Chondrocyte (in vitro differentiated cells): ENCODE data around the gene SLC13A1. TPM values are rescaled to one million over a fixed set of nuclear protein-coding genes. Genes with fewer than 3 reads are reported as not detected.
"Not testable (repeated sequence)": the region's sequence is repeated elsewhere in the genome, so short reads cannot be mapped to it uniquely, and the experiment has no call there.

Experiments used
- DNase-seq: peaks from one replicate; pipeline ENCODE4 v3.0.0; 2021; ENCODE audit warnings: mixed read lengths, low spot score
- H3K27ac Mint-ChIP-seq: one replicate; pipeline ENCODE4 v1.8.0; 2021; ENCODE audit warnings: mild to moderate bottlenecking, moderate library complexity, mixed read lengths; ENCODE audit not compliant: unreplicated experiment
- H3K27me3 Mint-ChIP-seq: 2 replicates; pipeline ENCODE4 v1.8.0; 2021; ENCODE audit warnings: low read depth, mixed read lengths
- H3K36me3 Mint-ChIP-seq: 2 replicates; pipeline ENCODE4 v1.8.0; 2021; ENCODE audit warnings: low read depth, mixed read lengths
- H3K4me1 Mint-ChIP-seq: 2 replicates; pipeline ENCODE4 v1.8.0; 2021; ENCODE audit warnings: low read depth, mild to moderate bottlenecking, mixed read lengths
- H3K4me3 Mint-ChIP-seq: one replicate; pipeline ENCODE4 v1.8.0; 2021; ENCODE audit warnings: mild to moderate bottlenecking, moderate library complexity, mixed read lengths; ENCODE audit not compliant: unreplicated experiment
- H3K9me3 Mint-ChIP-seq: 2 replicates; pipeline ENCODE4 v1.8.0; 2021; ENCODE audit warnings: low read depth, mixed read lengths
- CTCF ChIP-seq: fragments of 200-600 bp; sonication (generic); IDR thresholded peaks from 2 replicates; pipeline ENCODE4 v1.5.0; 2021; ENCODE audit warnings: antibody characterized with exemption, mild to moderate bottlenecking, moderate library complexity
- total RNA-seq: library from RNA; stranded (reverse); gene quantifications from 3 replicates; pipeline ENCODE4 v1.2.1, GENCODE V29; 2021

Gene SLC13A1
- total RNA-seq, 1 donor from 2014 or later: not detected

GRCh38 chr7:123231021-123232000 lies 31.5 kb upstream of the SLC13A1 start:
- no peaks in the 10 kb centered on the region for H3K36me3 Mint-ChIP-seq
- no peak for TF ChIP-seq CTCF
- no peak for DNase-seq
- H3K27ac Mint-ChIP-seq: no peak overlapping the region
- H3K4me1 Mint-ChIP-seq: no peaks in the 10 kb centered on the region
- peaks cover 3% of the 10 kb centered on the region for H3K9me3 Mint-ChIP-seq
- H3K4me3 Mint-ChIP-seq: no peak overlapping the region
- peaks cover 3% of the 10 kb centered on the region for H3K27me3 Mint-ChIP-seq

DNA sequence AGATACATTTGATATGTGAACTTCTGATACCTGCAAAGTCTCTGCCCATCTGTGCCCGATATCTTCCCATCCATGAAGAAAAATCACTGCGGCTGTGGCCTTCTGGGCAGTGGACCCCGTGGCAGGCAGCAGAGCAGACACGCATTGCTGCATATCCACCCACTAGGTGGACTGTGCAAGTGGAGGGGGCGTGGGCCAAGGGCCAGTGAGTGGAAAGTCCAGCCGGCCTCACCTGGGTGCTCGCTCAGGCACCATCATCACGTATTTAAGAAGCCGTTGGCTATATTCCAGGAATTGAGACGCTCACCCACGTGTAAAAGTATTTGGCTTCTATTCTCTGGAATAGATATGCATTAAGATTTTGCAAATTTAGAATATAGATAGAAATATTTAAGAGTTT lies 30.8 kb upstream of the SLC13A1 start:
- Mint-ChIP-seq H3K27ac (no peak overlapping the region), H3K4me1 (no peaks in the 10 kb centered on the region), H3K9me3 (peaks cover 3% of the 10 kb centered on the region), H3K27me3 (peaks cover 3% of the 10 kb centered on the region), H3K4me3 (no peak overlapping the region), H3K36me3 (no peaks in the 10 kb centered on the region)
- TF ChIP-seq CTCF: no peak
- DNase-seq: peak; percentile 73

GRCh38 chr7:123230147-123230546 lies 30.4 kb upstream of the SLC13A1 start:
- peaks cover 2% of the 10 kb centered on the region for H3K27me3 Mint-ChIP-seq
- peaks cover 3% of the 10 kb centered on the region for H3K9me3 Mint-ChIP-seq
- no peak for TF ChIP-seq CTCF
- DNase-seq: no peak
- no peak overlapping the region for H3K4me3 Mint-ChIP-seq
- no peaks in the 10 kb centered on the region for H3K4me1 Mint-ChIP-seq
- no peaks in the 10 kb centered on the region for H3K36me3 Mint-ChIP-seq
- no peak overlapping the region for H3K27ac Mint-ChIP-seq

DNA sequence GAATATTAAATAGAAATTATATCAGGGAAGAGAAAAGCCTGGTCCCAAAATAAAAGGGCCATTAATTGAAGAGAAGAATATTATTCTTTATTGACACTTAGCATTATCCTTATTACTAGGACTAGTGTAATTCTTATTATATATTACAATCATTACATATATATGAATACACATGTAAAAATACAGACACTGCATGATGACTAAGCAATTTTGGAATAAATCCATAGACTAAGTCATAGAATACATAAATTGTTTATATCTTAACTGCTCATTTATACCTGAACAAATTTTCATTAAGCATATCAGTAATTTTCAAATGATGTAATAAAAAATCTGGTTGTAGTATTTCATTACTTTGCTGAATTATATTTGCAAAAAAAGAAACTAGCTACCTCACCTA lies 29.7 kb upstream of the SLC13A1 start:
- Mint-ChIP-seq H3K27me3 (no peaks in the 10 kb centered on the region), H3K4me1 (no peaks in the 10 kb centered on the region), H3K36me3 (no peaks in the 10 kb centered on the region), H3K4me3 (no peak overlapping the region), H3K27ac (no peak overlapping the region), H3K9me3 (peaks cover 3% of the 10 kb centered on the region)
- TF ChIP-seq CTCF: no peak
- DNase-seq: no peak

GRCh38 chr7:123227666-123228065 lies 27.9 kb upstream of the SLC13A1 start:
- not testable (repeated sequence) for DNase-seq, H3K4me3 Mint-ChIP-seq, H3K4me1 Mint-ChIP-seq, H3K36me3 Mint-ChIP-seq, H3K27me3 Mint-ChIP-seq, H3K27ac Mint-ChIP-seq
- peaks cover 12% of the 10 kb centered on the region for H3K9me3 Mint-ChIP-seq
